ENCODE results near the gene RGL4.

- no peak for TF ChIP-seq CTCF (IDR thresholded peaks at IDR 0.05)
- no peak for TF ChIP-seq EZH2 (IDR thresholded peaks at IDR 0.05; ENCODE audit: borderline replicate concordance, insufficient read depth, low read depth, low read length, poor library complexity, severe bottlenecking)
Observed at GRCh38 chr22:23695571-23696325, 4.9 kb downstream of the RGL4 start.

Data from B cell (primary cell).